Activated naive CD4-positive, alpha-beta T cell treated with anti-CD3 and anti-CD28 coated beads, Interleukin-2, amount 50 U/mL, for 72 hours (primary cell): ENCODE results near the gene CEP70. TPM values are rescaled to one million over a fixed set of nuclear protein-coding genes. Genes with fewer than 3 reads are reported as not detected.
A peak's percentile ranks its signal among the peaks of the same experiment; 100 is the strongest.
"Not testable (repeated sequence)": the region's sequence is repeated elsewhere in the genome, so short reads cannot be mapped to it uniquely, and the experiment has no call there.

Experiments
- ATAC-seq, 2 donors: fragments of 150-1000 bp; cut with Tn5 transposase; 2 replicates each; pipeline ENCODE4 v1.10.0; 2021; ENCODE audit warnings: mild to moderate bottlenecking in 2 of 2, moderate library complexity in 2 of 2
- DNase-seq, 2 donors: peaks; one replicate each; pipeline ENCODE4 v3.0.0; 2021 to 2022; ENCODE audit warnings: low spot score in 2 of 2
- H3K27ac Mint-ChIP-seq, 2 donors: one replicate each; pipeline ENCODE4 v1.8.0; 2022; ENCODE audit warnings: mild to moderate bottlenecking in 2 of 2, mixed read lengths in 2 of 2
- H3K36me3 Mint-ChIP-seq, 2 donors: one replicate each; pipeline ENCODE4 v1.8.0; 2022; ENCODE audit warnings: mixed read lengths in 2 of 2
- H3K9me3 Mint-ChIP-seq, 2 donors: one replicate each; pipeline ENCODE4 v1.8.0; 2022; ENCODE audit warnings: mixed read lengths in 2 of 2
- total RNA-seq, 2 donors: library from RNA; stranded (reverse); gene quantifications; one replicate each; pipeline ENCODE4 v1.2.3, GENCODE V29; 2022

The CEP70 gene
- total RNA-seq, 2 donors from 2014 or later, result 13.4 to 41.6 TPM

- not testable (repeated sequence) for DNase-seq, ATAC-seq, H3K9me3 Mint-ChIP-seq, H3K36me3 Mint-ChIP-seq, H3K27ac Mint-ChIP-seq
These were observed 3.3 kb upstream of the CEP70 start for GRCh38 chr3:138597186-138597976.

GRCh38 chr3:138594935-138595610 lies 1.0 kb upstream of the CEP70 start:
- Mint-ChIP-seq H3K9me3 (peaks cover 0 to 3% of the 10 kb centered on the region in 2 donors), H3K36me3 (no peaks in the 10 kb centered on the region), H3K27ac (peak overlapping the region; percentile 93 to 94)
- ATAC-seq (no peak), DNase-seq (no peak)

- Mint-ChIP-seq H3K9me3 (peaks cover 0 to 3% of the 10 kb centered on the region in 2 donors), H3K36me3 (no peaks in the 10 kb centered on the region), H3K27ac (peak overlapping the region; percentile 14 to 93)
- ATAC-seq (no peak), DNase-seq (peak in 1 of 2 donors; percentile 10)
These were observed 441 bp downstream of the CEP70 start for GRCh38 chr3:138593488-138594149.

GRCh38 chr3:138591392-138591791 lies 2.7 kb downstream of the CEP70 start:
- Mint-ChIP-seq H3K36me3 (peaks cover 2 to 3% of the 10 kb centered on the region in 2 donors), H3K9me3 (peaks cover 0 to 2% of the 10 kb centered on the region in 2 donors), H3K27ac (no peak overlapping the region)
- no peak for DNase-seq
- ATAC-seq, result no peak

- Mint-ChIP-seq H3K27ac (no peak overlapping the region), H3K9me3 (peaks cover 0 to 4% of the 10 kb centered on the region in 2 donors), H3K36me3 (peaks cover 5 to 12% of the 10 kb centered on the region in 2 donors)
- no peak for DNase-seq
- ATAC-seq, result no peak
These were observed 5.6 kb downstream of the CEP70 start for GRCh38 chr3:138588445-138588844.

GRCh38 chr3:138587374-138587773 lies 6.7 kb downstream of the CEP70 start:
- DNase-seq, result no peak
- Mint-ChIP-seq H3K9me3 (peaks cover 0 to 4% of the 10 kb centered on the region in 2 donors), H3K27ac (peak overlapping the region in 1 of 2 donors; percentile 6), H3K36me3 (peaks cover 5 to 12% of the 10 kb centered on the region in 2 donors)
- ATAC-seq, result no peak

GRCh38 chr3:138578961-138579574 lies 15.0 kb downstream of the CEP70 start:
- DNase-seq (no peak), ATAC-seq (peak in 1 of 2 donors; percentile 36)
- Mint-ChIP-seq H3K27ac (no peak overlapping the region), H3K36me3 (peaks cover 25 to 32% of the 10 kb centered on the region in 2 donors), H3K9me3 (peaks cover 7 to 10% of the 10 kb centered on the region in 2 donors)

- peaks cover 34 to 42% of the 10 kb centered on the region in 2 donors for H3K36me3 Mint-ChIP-seq
- H3K9me3 Mint-ChIP-seq, result peaks cover 7 to 18% of the 10 kb centered on the region in 2 donors
- DNase-seq (no peak), ATAC-seq (peak; percentile 26 to 41)
- no peak overlapping the region for H3K27ac Mint-ChIP-seq
These were observed 15.9 kb downstream of the CEP70 start for GRCh38 chr3:138578141-138578540.

- no peak for ATAC-seq
- Mint-ChIP-seq H3K9me3 (peaks cover 4 to 17% of the 10 kb centered on the region in 2 donors), H3K27ac (no peak overlapping the region), H3K36me3 (peaks cover 38 to 40% of the 10 kb centered on the region in 2 donors)
- DNase-seq, result no peak
These were observed 20.9 kb downstream of the CEP70 start for GRCh38 chr3:138573138-138573537.

- DNase-seq, ATAC-seq: not testable (repeated sequence)
- Mint-ChIP-seq H3K36me3 (peaks cover 24 to 32% of the 10 kb centered on the region in 2 donors), H3K9me3 (peaks cover 0 to 15% of the 10 kb centered on the region in 2 donors), H3K27ac (peak overlapping the region in 1 of 2 donors; percentile 10)
These were observed 24.4 kb downstream of the CEP70 start for GRCh38 chr3:138569624-138570023.

- Mint-ChIP-seq H3K9me3 (peaks cover 0 to 15% of the 10 kb centered on the region in 2 donors), H3K36me3 (peaks cover 26 to 36% of the 10 kb centered on the region in 2 donors), H3K27ac (no peak overlapping the region)
- no peak for DNase-seq
- ATAC-seq, result no peak
These were observed 25.0 kb downstream of the CEP70 start for GRCh38 chr3:138569090-138569489.

GRCh38 chr3:138567403-138567802 lies 26.7 kb downstream of the CEP70 start:
- Mint-ChIP-seq H3K27ac (no peak overlapping the region), H3K9me3 (peaks cover 0 to 3% of the 10 kb centered on the region in 2 donors), H3K36me3 (peaks cover 23 to 33% of the 10 kb centered on the region in 2 donors)
- DNase-seq, result no peak
- ATAC-seq, result no peak

GRCh38 chr3:138566293-138566692 lies 27.8 kb downstream of the CEP70 start:
- peaks cover 30 to 39% of the 10 kb centered on the region in 2 donors for H3K36me3 Mint-ChIP-seq
- ATAC-seq, H3K27ac Mint-ChIP-seq, H3K9me3 Mint-ChIP-seq, DNase-seq: not testable (repeated sequence)

GRCh38 chr3:138562902-138563301 lies 31.2 kb downstream of the CEP70 start:
- not testable (repeated sequence) for DNase-seq, H3K27ac Mint-ChIP-seq, ATAC-seq
- peaks cover 52 to 62% of the 10 kb centered on the region in 2 donors for H3K36me3 Mint-ChIP-seq
- H3K9me3 Mint-ChIP-seq, result peaks cover 16 to 19% of the 10 kb centered on the region in 2 donors

GRCh38 chr3:138560501-138560900 lies 33.6 kb downstream of the CEP70 start:
- ATAC-seq, result no peak

GRCh38 chr3:138559134-138559533 lies 34.9 kb downstream of the CEP70 start:
- Mint-ChIP-seq H3K27ac (no peak overlapping the region), H3K9me3 (peaks cover 16 to 20% of the 10 kb centered on the region in 2 donors), H3K36me3 (peaks cover 65 to 68% of the 10 kb centered on the region in 2 donors)
- DNase-seq (no peak), ATAC-seq (no peak)

More at GRCh38 chr3:138560501-138560900, 33.6 kb downstream of the CEP70 start:
- DNase-seq, result no peak
- Mint-ChIP-seq H3K36me3 (peaks cover 66 to 73% of the 10 kb centered on the region in 2 donors), H3K27ac (no peak overlapping the region), H3K9me3 (peaks cover 16 to 20% of the 10 kb centered on the region in 2 donors)
